Measurements from ENCODE around the gene MASTL.

DNA sequence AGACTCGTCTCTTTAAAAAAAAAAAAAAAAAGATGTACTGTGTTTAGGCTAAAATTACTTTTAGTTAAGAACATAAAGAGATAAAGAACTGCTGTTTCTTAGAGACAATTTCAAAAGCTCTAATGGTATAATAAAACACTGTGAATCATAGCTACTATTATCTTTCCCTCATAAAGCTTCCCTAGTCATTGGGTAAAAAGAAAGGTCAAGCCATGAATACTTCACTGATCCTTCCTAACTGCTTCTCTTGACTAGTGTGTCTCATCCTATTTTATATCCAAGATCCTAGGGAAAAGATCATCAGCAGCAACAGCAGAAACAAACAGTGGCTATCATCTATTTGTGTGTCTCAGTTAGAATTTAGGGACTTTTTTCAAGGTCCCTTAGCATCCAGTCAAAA is 11.5 kb upstream of the MASTL start:
- TF ChIP-seq RAD21 (IDR thresholded peaks at IDR 0.05) (no peak), MAX (IDR thresholded peaks at IDR 0.05) (no peak), EGR1 (IDR thresholded peaks at IDR 0.05; ENCODE audit: low read depth in 2 of 2) (no peak)
- TF ChIP-seq, protein P1, sequence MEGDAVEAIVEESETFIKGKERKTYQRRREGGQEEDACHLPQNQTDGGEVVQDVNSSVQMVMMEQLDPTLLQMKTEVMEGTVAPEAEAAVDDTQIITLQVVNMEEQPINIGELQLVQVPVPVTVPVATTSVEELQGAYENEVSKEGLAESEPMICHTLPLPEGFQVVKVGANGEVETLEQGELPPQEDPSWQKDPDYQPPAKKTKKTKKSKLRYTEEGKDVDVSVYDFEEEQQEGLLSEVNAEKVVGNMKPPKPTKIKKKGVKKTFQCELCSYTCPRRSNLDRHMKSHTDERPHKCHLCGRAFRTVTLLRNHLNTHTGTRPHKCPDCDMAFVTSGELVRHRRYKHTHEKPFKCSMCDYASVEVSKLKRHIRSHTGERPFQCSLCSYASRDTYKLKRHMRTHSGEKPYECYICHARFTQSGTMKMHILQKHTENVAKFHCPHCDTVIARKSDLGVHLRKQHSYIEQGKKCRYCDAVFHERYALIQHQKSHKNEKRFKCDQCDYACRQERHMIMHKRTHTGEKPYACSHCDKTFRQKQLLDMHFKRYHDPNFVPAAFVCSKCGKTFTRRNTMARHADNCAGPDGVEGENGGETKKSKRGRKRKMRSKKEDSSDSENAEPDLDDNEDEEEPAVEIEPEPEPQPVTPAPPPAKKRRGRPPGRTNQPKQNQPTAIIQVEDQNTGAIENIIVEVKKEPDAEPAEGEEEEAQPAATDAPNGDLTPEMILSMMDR (IDR thresholded peaks at IDR 0.05; ENCODE audit: low read depth, low read length, missing input control) = no peak
